Mucosa of descending colon (tissue), 3 donors: ENCODE results near the gene EXOC3. TPM values are rescaled to one million over a fixed set of nuclear protein-coding genes. Genes with fewer than 3 reads are reported as not detected.
"Not testable (repeated sequence)": the region's sequence is repeated elsewhere in the genome, so short reads cannot be mapped to it uniquely, and the experiment has no call there.

Experiments used
- ATAC-seq: fragments of 200-7000 bp; cut with Tn5 transposase; one replicate; pipeline ENCODE4 v1.9.1; 2020; ENCODE audit warnings: mild to moderate bottlenecking, moderate library complexity
- DNase-seq, 3 donors: peaks; one replicate each; pipeline ENCODE4 v3.0.0-alpha.2; 2020
- H3K36me3 ChIP-seq: fragments of 200-600 bp; one replicate; pipeline ENCODE4 v1.8.0; 2021; ENCODE audit warnings: low read depth, mild to moderate bottlenecking
- H3K4me1 ChIP-seq: fragments of 200-600 bp; one replicate; pipeline ENCODE4 v1.8.0; 2021; ENCODE audit warnings: low read depth, mild to moderate bottlenecking
- H3K4me3 ChIP-seq: fragments of 200-600 bp; one replicate; pipeline ENCODE4 v1.8.0; 2021; ENCODE audit warnings: mild to moderate bottlenecking
- H3K9me3 ChIP-seq: fragments of 200-600 bp; one replicate; pipeline ENCODE4 v1.8.0; 2021; ENCODE audit warnings: mild to moderate bottlenecking
- intact Hi-C, 2 donors: fragments of 100-400 bp; cut with DNase I in 1 of 2; cut with micrococcal nuclease in 1 of 2; formaldehyde crosslinking; loops; one replicate each; pipeline versions ENCODE4 v1.11.0 to v1.11.1; 2022; cut with DNase I, micrococcal nuclease
- total RNA-seq, 3 donors: library from RNA; stranded (reverse); fragmentation: NEBNext Ultra II Directional in 2 of 3; extraction: Animal tissue kit (Norgen Biotek cat#: 25700) in 2 of 3; gene quantifications; one replicate each; pipeline versions ENCODE4 v1.2.1 to v1.2.4, GENCODE V29; 2021 to 2023
- TF ChIP-seq, protein P1 (sequence below): fragments of 200-600 bp; IDR thresholded peaks from one replicate; pipeline ENCODE4 v1.8.0; 2022; ENCODE audit warnings: antibody characterized with exemption, mild to moderate bottlenecking
- donor health status: DM: no; HTN: no; CAD: no; lungs with moderate emphysema.
- donor health status: DM: no; HTN: no; CAD: no.
- donor health status: DM: no; HTN: yes; CAD: no.

Gene EXOC3
- total RNA-seq, 3 donors from 2014 or later: 67.0 to 89.1 (median 76.8) TPM

DNA sequence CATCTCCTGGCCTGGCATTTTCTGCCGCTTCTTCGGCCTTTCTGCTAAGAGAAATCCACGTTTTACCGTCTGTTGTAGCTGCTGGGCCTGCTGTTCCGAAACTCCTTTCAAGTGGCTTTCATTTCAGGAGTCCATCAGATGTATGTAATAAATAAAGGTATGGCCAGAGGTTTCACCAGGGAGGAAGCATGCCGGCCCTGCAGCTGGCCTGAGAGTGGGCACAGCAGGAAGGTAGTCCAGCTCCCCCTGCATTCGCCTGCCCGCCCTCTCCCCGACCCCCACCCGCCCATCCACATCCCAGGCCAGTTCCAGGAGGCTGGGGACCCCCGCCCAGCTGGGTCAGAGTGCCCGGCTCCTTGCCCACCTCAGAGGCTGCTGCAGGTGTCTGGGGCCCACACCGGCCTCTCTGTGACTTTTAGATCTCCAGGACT, 46.4 kb upstream of the EXOC3 start:
- Histone ChIP-seq H3K36me3 (no peaks in the 10 kb centered on the region), H3K4me3 (no peak overlapping the region), H3K4me1 (peaks cover 15% of the 10 kb centered on the region), H3K9me3 (no peaks in the 10 kb centered on the region)
- TF ChIP-seq, protein P1, sequence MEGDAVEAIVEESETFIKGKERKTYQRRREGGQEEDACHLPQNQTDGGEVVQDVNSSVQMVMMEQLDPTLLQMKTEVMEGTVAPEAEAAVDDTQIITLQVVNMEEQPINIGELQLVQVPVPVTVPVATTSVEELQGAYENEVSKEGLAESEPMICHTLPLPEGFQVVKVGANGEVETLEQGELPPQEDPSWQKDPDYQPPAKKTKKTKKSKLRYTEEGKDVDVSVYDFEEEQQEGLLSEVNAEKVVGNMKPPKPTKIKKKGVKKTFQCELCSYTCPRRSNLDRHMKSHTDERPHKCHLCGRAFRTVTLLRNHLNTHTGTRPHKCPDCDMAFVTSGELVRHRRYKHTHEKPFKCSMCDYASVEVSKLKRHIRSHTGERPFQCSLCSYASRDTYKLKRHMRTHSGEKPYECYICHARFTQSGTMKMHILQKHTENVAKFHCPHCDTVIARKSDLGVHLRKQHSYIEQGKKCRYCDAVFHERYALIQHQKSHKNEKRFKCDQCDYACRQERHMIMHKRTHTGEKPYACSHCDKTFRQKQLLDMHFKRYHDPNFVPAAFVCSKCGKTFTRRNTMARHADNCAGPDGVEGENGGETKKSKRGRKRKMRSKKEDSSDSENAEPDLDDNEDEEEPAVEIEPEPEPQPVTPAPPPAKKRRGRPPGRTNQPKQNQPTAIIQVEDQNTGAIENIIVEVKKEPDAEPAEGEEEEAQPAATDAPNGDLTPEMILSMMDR: no peak
- no peak for ATAC-seq
- intact Hi-C loops: no loop called here
- peak in 2 of 3 donors; percentile 17 to 39 for DNase-seq

DNA sequence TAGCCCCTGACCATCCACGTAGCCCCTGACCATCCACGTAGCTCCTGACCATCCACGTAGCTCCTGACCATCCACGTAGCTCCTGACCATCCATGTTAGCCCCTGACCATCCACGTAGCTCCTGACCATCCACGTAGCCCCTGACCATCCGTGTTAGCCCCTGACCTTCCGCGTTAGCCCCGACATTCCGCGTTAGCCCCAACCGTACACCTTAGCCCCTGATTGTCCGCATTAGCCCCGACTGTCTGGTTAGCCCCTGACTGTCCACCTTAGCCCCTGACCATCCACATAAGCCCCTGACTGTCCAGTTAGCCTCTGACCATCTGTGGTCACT, 44.9 kb upstream of the EXOC3 start:
- peak in 2 of 3 donors; percentile 10 to 30 for DNase-seq
- intact Hi-C loops, H3K36me3 ChIP-seq, H3K4me1 ChIP-seq, ATAC-seq, H3K4me3 ChIP-seq, H3K9me3 ChIP-seq: not testable (repeated sequence)

DNA sequence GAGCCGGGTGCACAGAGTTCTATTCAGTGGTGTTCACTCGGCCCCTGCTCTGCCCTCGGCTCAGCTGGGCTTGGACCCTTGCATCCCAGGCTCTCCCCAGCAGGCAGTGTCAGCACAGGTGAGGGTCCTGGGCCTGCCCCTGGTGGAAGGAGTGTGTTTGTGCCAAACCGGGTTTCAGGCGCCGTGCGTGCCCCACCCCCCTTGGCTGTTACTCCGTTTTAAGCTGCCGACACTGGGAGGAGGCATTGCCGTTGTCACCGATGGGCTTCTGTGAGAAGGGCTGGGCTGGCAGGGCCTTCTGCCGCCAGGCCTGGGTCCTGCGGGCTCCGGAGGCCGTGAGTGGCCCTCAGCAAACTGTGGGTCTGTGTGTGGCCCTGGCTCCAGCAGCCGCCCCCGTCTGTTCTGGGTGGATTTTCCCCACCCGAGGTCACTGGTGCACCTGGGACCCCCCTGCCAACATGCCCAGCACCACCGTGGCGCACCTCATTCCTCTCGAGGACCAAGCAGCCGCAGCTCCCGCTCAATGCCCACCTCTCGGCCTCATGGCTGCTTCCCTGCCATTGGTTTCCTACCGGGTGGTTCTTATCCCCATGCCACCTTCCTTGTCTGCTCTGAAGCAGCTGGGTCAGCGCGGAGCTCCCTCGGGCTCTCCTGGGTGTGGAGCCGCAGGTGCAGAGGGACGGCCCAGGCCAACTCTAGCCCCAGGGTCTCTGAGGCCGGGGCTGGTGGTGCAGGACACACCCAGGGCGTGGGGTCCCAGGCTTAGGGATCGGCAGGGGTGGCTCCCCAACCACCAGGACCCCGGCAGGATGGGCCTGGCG, 44.3 kb upstream of the EXOC3 start:
- TF ChIP-seq, protein P1: no peak

DNA sequence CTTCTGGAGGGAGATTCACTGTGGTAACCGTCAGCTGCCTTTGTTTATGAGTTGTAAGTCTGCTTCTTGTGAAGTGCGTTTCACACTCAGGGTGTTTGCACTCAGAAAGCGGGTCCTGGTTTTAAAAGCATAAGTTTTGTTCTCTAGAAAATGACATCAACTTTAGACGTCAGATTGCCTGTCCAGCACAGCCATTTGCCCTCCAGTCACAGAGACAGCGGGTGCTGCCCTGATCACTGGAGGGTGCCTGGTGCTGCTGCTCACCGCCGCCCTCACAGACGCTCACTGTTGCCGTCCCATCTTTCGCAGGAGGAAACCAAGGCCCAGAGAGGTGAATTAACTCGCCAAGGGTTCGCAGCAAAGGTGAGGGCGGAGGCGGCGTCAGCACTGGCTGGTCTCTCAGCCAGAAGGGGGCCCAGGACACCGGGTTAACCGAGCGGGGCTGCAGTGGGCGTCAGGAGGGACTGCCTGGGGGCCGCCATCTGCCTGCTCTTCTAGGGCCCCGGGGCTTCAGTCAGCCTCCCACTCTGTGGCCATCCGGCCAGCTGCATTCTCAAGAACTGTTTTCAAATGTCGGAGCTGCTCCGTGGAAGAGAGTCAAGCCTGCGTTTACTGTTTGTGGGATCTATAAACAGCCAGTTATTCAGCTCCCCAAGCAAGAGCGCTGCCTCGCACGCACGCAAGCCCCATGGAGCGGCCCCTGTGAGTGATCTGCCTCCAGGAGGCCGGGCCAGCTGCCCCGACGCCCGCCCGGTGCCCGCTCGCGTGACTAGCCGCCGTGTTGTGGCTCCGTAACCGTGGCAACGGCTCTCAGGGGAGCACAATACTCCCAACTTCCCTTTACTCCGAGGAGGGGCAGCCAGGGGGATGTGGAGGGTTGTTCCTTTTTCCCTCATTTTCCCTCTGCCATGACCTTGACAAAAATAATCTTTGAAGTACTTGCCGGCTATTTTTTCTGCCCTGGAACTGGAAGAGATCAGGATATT, 43.4 kb upstream of the EXOC3 start:
- H3K36me3 ChIP-seq: no peaks in the 10 kb centered on the region
- no peak overlapping the region for H3K4me3 ChIP-seq
- intact Hi-C loops: no loop called here

More for the DNA sequence above, 44.3 kb upstream of the EXOC3 start:
- peaks cover 4% of the 10 kb centered on the region for H3K4me1 ChIP-seq
- H3K36me3 ChIP-seq: no peaks in the 10 kb centered on the region
- no peaks in the 10 kb centered on the region for H3K9me3 ChIP-seq
- H3K4me3 ChIP-seq: no peak overlapping the region
- ATAC-seq: no peak
- intact Hi-C loops: no loop called here
- peak in 2 of 3 donors; percentile 24 to 43 for DNase-seq

DNA sequence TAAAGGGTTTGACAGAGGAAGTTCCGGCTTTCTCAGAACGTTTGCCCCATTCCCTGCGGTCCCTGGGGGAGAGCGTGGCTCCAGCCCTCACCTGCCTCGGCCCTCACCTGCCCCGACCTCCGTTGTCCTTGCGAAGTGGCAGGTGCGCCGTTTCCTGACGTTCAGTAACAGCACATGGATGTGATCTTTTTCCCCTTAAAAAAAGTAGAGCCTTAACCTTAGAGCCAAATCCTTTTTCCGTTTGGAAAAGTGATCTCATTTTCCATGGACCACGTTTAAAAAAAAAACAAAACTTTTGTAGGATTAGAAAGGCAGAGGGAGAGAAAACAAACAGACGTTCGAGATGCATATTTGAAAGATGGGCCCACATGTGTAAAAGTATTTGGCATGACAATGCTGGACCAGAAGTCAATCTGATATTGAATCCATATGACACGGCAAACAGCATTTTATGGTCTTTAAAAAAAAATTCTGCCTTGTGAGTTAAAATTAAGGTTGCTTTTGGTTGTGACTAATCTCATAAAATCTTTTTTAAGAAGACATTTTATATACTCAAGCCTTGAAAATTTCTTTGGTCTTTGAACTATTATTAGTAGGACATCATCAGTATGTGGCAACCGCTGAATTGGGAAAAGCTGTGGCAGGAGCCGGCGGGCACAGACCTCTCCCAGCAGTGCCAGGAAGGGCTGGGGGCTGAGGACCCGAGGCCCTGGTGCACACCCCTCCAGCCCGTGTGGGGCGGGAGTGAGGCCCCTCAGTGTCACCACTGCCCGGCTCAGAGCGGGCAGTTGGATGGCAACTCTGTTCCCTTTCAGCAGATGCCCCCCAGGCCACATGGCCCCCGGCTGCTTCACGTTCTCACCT, 42.5 kb upstream of the EXOC3 start:
- peak in 2 of 3 donors; percentile 24 to 40 for DNase-seq
- Histone ChIP-seq H3K4me1 (no peaks in the 10 kb centered on the region), H3K9me3 (no peaks in the 10 kb centered on the region), H3K36me3 (no peaks in the 10 kb centered on the region), H3K4me3 (no peak overlapping the region)
- ATAC-seq: peak; percentile 22
- intact Hi-C loops: no loop called here
- TF ChIP-seq, protein P1: no peak

More for the DNA sequence above, 43.4 kb upstream of the EXOC3 start:
- H3K9me3 ChIP-seq: no peaks in the 10 kb centered on the region
- TF ChIP-seq, protein P1: no peak
- DNase-seq (peak; percentile 69 to 88 (median 80)), ATAC-seq (peak; percentile 86)
- no peaks in the 10 kb centered on the region for H3K4me1 ChIP-seq
